Measurements from ENCODE around the gene NEO1. TPM values are rescaled to one million over a fixed set of nuclear protein-coding genes. Genes with fewer than 3 reads are reported as not detected.

The NEO1 gene
- total and polyA plus RNA-seq, 9 of the 15 experiments (the other 6 are each of a cell fraction or from before 2014, with no cell fraction given) = 0.08 to 1.7 (median 0.48) TPM

GRCh38 chr15:73254598-73254997 is 202.3 kb downstream of the NEO1 start (continued):
- TF ChIP-seq, protein P1, sequence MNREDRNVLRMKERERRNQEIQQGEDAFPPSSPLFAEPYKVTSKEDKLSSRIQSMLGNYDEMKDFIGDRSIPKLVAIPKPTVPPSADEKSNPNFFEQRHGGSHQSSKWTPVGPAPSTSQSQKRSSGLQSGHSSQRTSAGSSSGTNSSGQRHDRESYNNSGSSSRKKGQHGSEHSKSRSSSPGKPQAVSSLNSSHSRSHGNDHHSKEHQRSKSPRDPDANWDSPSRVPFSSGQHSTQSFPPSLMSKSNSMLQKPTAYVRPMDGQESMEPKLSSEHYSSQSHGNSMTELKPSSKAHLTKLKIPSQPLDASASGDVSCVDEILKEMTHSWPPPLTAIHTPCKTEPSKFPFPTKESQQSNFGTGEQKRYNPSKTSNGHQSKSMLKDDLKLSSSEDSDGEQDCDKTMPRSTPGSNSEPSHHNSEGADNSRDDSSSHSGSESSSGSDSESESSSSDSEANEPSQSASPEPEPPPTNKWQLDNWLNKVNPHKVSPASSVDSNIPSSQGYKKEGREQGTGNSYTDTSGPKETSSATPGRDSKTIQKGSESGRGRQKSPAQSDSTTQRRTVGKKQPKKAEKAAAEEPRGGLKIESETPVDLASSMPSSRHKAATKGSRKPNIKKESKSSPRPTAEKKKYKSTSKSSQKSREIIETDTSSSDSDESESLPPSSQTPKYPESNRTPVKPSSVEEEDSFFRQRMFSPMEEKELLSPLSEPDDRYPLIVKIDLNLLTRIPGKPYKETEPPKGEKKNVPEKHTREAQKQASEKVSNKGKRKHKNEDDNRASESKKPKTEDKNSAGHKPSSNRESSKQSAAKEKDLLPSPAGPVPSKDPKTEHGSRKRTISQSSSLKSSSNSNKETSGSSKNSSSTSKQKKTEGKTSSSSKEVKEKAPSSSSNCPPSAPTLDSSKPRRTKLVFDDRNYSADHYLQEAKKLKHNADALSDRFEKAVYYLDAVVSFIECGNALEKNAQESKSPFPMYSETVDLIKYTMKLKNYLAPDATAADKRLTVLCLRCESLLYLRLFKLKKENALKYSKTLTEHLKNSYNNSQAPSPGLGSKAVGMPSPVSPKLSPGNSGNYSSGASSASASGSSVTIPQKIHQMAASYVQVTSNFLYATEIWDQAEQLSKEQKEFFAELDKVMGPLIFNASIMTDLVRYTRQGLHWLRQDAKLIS (CRISPR knock-in tag; IDR thresholded peaks at IDR 0.05) = no peak
- no peak for TF ChIP-seq PCBP1 (IDR thresholded peaks at IDR 0.05; ENCODE audit: low read depth, low read length, poor library complexity, severe bottlenecking)

DNA sequence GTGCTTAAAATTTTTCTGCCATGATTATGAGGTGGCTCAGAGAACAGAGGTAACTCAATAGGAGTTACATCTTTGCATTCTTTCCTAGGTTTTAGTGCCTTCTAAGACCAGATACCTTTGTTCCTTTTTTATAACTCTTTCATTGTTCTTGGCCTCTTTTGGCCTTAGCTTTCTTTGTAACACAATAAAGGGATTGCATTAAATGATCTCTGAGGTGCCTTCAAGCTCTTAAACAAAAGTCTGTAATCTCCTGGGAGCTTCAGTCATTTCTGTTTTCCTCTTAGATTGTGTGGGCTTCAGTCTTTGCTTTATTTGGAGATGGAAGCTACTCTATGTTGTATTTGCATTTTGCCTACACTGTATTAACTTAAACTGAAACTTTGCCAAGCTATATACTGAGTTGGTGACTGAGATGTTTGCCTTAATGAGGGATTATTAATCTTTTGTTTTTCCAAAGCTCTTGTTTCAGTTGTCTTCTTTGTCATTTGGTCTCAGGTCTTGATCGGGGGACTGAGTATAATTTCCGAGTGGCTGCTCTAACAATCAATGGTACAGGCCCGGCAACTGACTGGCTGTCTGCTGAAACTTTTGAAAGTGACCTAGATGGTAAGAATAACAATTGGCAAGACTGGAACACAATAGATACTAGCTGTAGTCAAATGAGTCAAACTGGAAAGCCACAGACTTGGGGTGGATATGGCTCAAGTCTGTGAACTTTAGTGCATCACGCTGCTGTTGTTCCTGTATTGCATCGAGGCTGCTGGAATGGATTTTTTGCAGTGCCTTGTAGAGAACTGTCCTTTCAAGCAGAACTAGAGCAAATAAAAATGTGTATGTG is 206.2 kb downstream of the NEO1 start:
- in situ Hi-C loops (cut with MboI) = loop anchor here (25.0 kb wide), 1 partner anchor 946 kb away; the partner anchor contains the start of gene CELF6
- Histone ChIP-seq H3K9me1 (ENCODE audit: control insufficient read depth, insufficient read depth, low read length) (no peaks in the 10 kb centered on the region), H3K4me2 (ENCODE audit: insufficient read depth, low read length) (no peak overlapping the region), H3K27me3 (ENCODE audit: control insufficient read depth in 2 of 2, insufficient read depth in 2 of 2, low read length in 2 of 2) (0 out of 5 replicates have a peak, but pooled peaks cover 0 to 4% of the 10 kb centered on the region in 2 experiments), H3K4me1 (replicated peaks in 1 of 2; ENCODE audit: control insufficient read depth in 2 of 2, insufficient read depth in 2 of 2, low read length in 2 of 2) (no peaks in the 10 kb centered on the region), H3K27ac (ENCODE audit: extremely low read depth, low read depth, low read length) (no peak overlapping the region), H3K79me2 (ENCODE audit: control insufficient read depth, insufficient read depth, low read length) (no peaks in the 10 kb centered on the region), H3K9me3 (replicated peaks; ENCODE audit: control insufficient read depth, insufficient read depth, low read depth, low read length) (no peaks in the 10 kb centered on the region), H4K20me1 (replicated peaks; ENCODE audit: control insufficient read depth, insufficient read depth, low read length) (no peaks in the 10 kb centered on the region), H3K36me3 (ENCODE audit: control insufficient read depth, insufficient read depth, low read length) (no peaks in the 10 kb centered on the region), H3K4me3 (no peak overlapping the region), H3K9ac (ENCODE audit: insufficient read depth in 1 of 2, low read depth in 2 of 2, low read length in 2 of 2) (no peak overlapping the region), H2AFZ (ENCODE audit: low read depth, low read length) (no peak overlapping the region)
- POLR2A ChIA-PET = interaction anchor here (0.9 kb wide), 1 partner anchor 11 kb away, joined by 3 read pairs; no protein-coding TSS in a partner anchor
- FAIRE-seq (no peak), ATAC-seq (no peak), DNase-seq (ENCODE audit: extremely low read depth in 1 of 4, low spot score in 3 of 4) (no peak)
- CTCF ChIA-PET (ENCODE audit: low intra/inter-chr PET ratio) = no interaction called here
- WGBS (ENCODE audit: insufficient coverage, low coverage, missing lambda C conversion rate) = 2% methylated on average over 5 of the region's 5 CpGs
- BruUV-seq (replicated peaks) = no TSS peak
- intact Hi-C loops (cut with micrococcal nuclease) = no loop called here
- TF ChIP-seq PHTF2 (CRISPR knock-in tag; IDR thresholded peaks at IDR 0.05) (no peak), ZKSCAN8 (CRISPR knock-in tag; IDR thresholded peaks at IDR 0.05) (no peak), ZBTB40 (IDR thresholded peaks at IDR 0.05) (no peak), ZBTB40 (CRISPR knock-in tag; IDR thresholded peaks at IDR 0.05) (no peak)
